BE2C (cell line): ENCODE measurements around the gene CPNE4.

Experiments used
- DNase-seq: peaks from one replicate; pipeline ENCODE4 v3.0.0-alpha.2; 2020
- H3K27me3 ChIP-seq: fragments of 250-450 bp; sonication (Bioruptor Pico); 2 replicates; pipeline ENCODE4 v1.5.1; 2020; ENCODE audit warnings: mild to moderate bottlenecking
- H3K36me3 ChIP-seq: fragments of 250-450 bp; sonication (Bioruptor Pico); 2 replicates; pipeline ENCODE4 v1.5.1; 2020; ENCODE audit warnings: mild to moderate bottlenecking
- H3K4me1 ChIP-seq: fragments of 250-450 bp; sonication (Bioruptor Pico); 2 replicates; pipeline ENCODE4 v1.5.1; 2020
- H3K4me3 ChIP-seq: 2 replicates; pipeline ENCODE4 v1.5.1; 2011; ENCODE audit warnings: low read depth, low read length
- H3K9me3 ChIP-seq: fragments of 250-450 bp; sonication (Bioruptor Pico); 2 replicates; pipeline ENCODE4 v1.5.1; 2020
- CTCF ChIP-seq: IDR thresholded peaks from 2 replicates; pipeline ENCODE4 v1.5.1; 2012; ENCODE audit warnings: mild to moderate bottlenecking, low read depth, low read length

Gene CPNE4

GRCh38 chr3:131605916-131606315, 428.9 kb downstream of the CPNE4 start:
- no peak for TF ChIP-seq CTCF
- Histone ChIP-seq H3K9me3 (no peaks in the 10 kb centered on the region), H3K36me3 (no peaks in the 10 kb centered on the region), H3K4me3 (no peak overlapping the region), H3K4me1 (peaks cover 6% of the 10 kb centered on the region), H3K27me3 (no peaks in the 10 kb centered on the region)
- DNase-seq: no peak

GRCh38 chr3:131602011-131602779, 432.6 kb downstream of the CPNE4 start:
- no peaks in the 10 kb centered on the region for H3K4me1 ChIP-seq
- no peak overlapping the region for H3K4me3 ChIP-seq
- H3K9me3 ChIP-seq: no peaks in the 10 kb centered on the region
- TF ChIP-seq CTCF: no peak
- H3K36me3 ChIP-seq: no peaks in the 10 kb centered on the region
- peak; percentile 31 for DNase-seq
- H3K27me3 ChIP-seq: no peaks in the 10 kb centered on the region

- Histone ChIP-seq H3K4me3 (no peak overlapping the region), H3K9me3 (no peaks in the 10 kb centered on the region), H3K36me3 (no peaks in the 10 kb centered on the region), H3K27me3 (no peaks in the 10 kb centered on the region), H3K4me1 (peaks cover under 1% of the 10 kb centered on the region; the same call in 1 of the 2 replicates)
- TF ChIP-seq CTCF: no peak
- no peak for DNase-seq
Measured at GRCh38 chr3:131597816-131598215, 437.0 kb downstream of the CPNE4 start.

GRCh38 chr3:131596884-131597283, 437.9 kb downstream of the CPNE4 start:
- Histone ChIP-seq H3K27me3 (no peaks in the 10 kb centered on the region), H3K9me3 (no peaks in the 10 kb centered on the region), H3K4me1 (peaks cover 7% of the 10 kb centered on the region; the same call in 1 of the 2 replicates), H3K36me3 (no peaks in the 10 kb centered on the region), H3K4me3 (no peak overlapping the region)
- TF ChIP-seq CTCF: no peak
- no peak for DNase-seq

- no peak overlapping the region for H3K4me3 ChIP-seq
- peak; percentile 68 for DNase-seq
- H3K36me3 ChIP-seq: no peaks in the 10 kb centered on the region
- no peak for TF ChIP-seq CTCF
- no peaks in the 10 kb centered on the region for H3K9me3 ChIP-seq
- H3K4me1 ChIP-seq: peaks cover 13% of the 10 kb centered on the region
- no peaks in the 10 kb centered on the region for H3K27me3 ChIP-seq
Measured at GRCh38 chr3:131591394-131592014, 443.3 kb downstream of the CPNE4 start.

GRCh38 chr3:131586277-131586676, 448.5 kb downstream of the CPNE4 start:
- Histone ChIP-seq H3K4me1 (peaks cover 11% of the 10 kb centered on the region), H3K36me3 (no peaks in the 10 kb centered on the region), H3K27me3 (no peaks in the 10 kb centered on the region), H3K9me3 (no peaks in the 10 kb centered on the region), H3K4me3 (no peak overlapping the region)
- no peak for TF ChIP-seq CTCF
- no peak for DNase-seq
